ENCODE results near the gene RBM8A.

RBM8A gene

GRCh38 chr1:145927063-145927886, at the start of gene RBM8A:
Gene RBM8A, minus strand, starts transcription at chr1:145927484. Its CDS starts 58 bp downstream, at chr1:145927426.
- no peaks in the 10 kb centered on the region for H3K9me3 Mint-ChIP-seq
- H3K27me3 Mint-ChIP-seq (ENCODE audit: low read depth): no peaks in the 10 kb centered on the region
- peaks cover 12% of the 10 kb centered on the region for H3K36me3 Mint-ChIP-seq (ENCODE audit: low read depth)
- H3K27ac Mint-ChIP-seq: no peak within 1 kb of the TSS
- H3K4me1 Mint-ChIP-seq (ENCODE audit: low read depth): peaks cover 18% of the 10 kb centered on the region
- H3K4me3 Mint-ChIP-seq: no peak within 1 kb of the TSS
- peak; percentile 94 for DNase-seq (ENCODE audit: low spot score)

- Mint-ChIP-seq H3K36me3 (ENCODE audit: low read depth) (peaks cover 8% of the 10 kb centered on the region), H3K4me1 (ENCODE audit: low read depth) (peaks cover 13% of the 10 kb centered on the region), H3K27me3 (ENCODE audit: low read depth) (no peaks in the 10 kb centered on the region), H3K9me3 (no peaks in the 10 kb centered on the region), H3K27ac (no peak overlapping the region), H3K4me3 (no peak overlapping the region)
- no peak for DNase-seq (ENCODE audit: low spot score)
Observed at GRCh38 chr1:145977016-145977415, 49.7 kb upstream of the RBM8A start.

GRCh38 chr1:145975216-145975615, 47.9 kb upstream of the RBM8A start:
- Mint-ChIP-seq H3K27ac (no peak overlapping the region), H3K27me3 (ENCODE audit: low read depth) (no peaks in the 10 kb centered on the region), H3K9me3 (no peaks in the 10 kb centered on the region), H3K4me1 (ENCODE audit: low read depth) (peaks cover 3% of the 10 kb centered on the region), H3K4me3 (no peak overlapping the region), H3K36me3 (ENCODE audit: low read depth) (peaks cover 10% of the 10 kb centered on the region)
- no peak for DNase-seq (ENCODE audit: low spot score)

- Mint-ChIP-seq H3K27me3 (ENCODE audit: low read depth) (no peaks in the 10 kb centered on the region), H3K36me3 (ENCODE audit: low read depth) (peaks cover 10% of the 10 kb centered on the region), H3K27ac (no peak overlapping the region), H3K4me3 (no peak overlapping the region), H3K4me1 (ENCODE audit: low read depth) (peaks cover 3% of the 10 kb centered on the region), H3K9me3 (no peaks in the 10 kb centered on the region)
- DNase-seq (ENCODE audit: low spot score): no peak
Observed at GRCh38 chr1:145974721-145975120, 47.4 kb upstream of the RBM8A start.

- DNase-seq (ENCODE audit: low spot score): no peak
- Mint-ChIP-seq H3K36me3 (ENCODE audit: low read depth) (peaks cover 11% of the 10 kb centered on the region), H3K27me3 (ENCODE audit: low read depth) (no peaks in the 10 kb centered on the region), H3K27ac (no peak overlapping the region), H3K9me3 (peaks cover 1% of the 10 kb centered on the region), H3K4me1 (ENCODE audit: low read depth) (peaks cover 3% of the 10 kb centered on the region), H3K4me3 (no peak overlapping the region)
Observed at GRCh38 chr1:145972580-145972979, 45.3 kb upstream of the RBM8A start.

- H3K4me1 Mint-ChIP-seq (ENCODE audit: low read depth): peaks cover 25% of the 10 kb centered on the region
- no peak for DNase-seq (ENCODE audit: low spot score)
- H3K4me3 Mint-ChIP-seq: no peak overlapping the region
Observed at GRCh38 chr1:145967288-145967687, 40.0 kb upstream of the RBM8A start.

GRCh38 chr1:145965119-145965744, 37.9 kb upstream of the RBM8A start:
- Mint-ChIP-seq H3K4me3 (peak overlapping the region; percentile 97), H3K36me3 (ENCODE audit: low read depth) (peaks cover 10% of the 10 kb centered on the region), H3K4me1 (ENCODE audit: low read depth) (peaks cover 36% of the 10 kb centered on the region), H3K27ac (peak overlapping the region; percentile 86), H3K9me3 (peaks cover 4% of the 10 kb centered on the region), H3K27me3 (ENCODE audit: low read depth) (no peaks in the 10 kb centered on the region)
- no peak for DNase-seq (ENCODE audit: low spot score)

More at GRCh38 chr1:145967288-145967687, 40.0 kb upstream of the RBM8A start:
- no peak overlapping the region for H3K27ac Mint-ChIP-seq
- no peaks in the 10 kb centered on the region for H3K27me3 Mint-ChIP-seq (ENCODE audit: low read depth)
- peaks cover 12% of the 10 kb centered on the region for H3K36me3 Mint-ChIP-seq (ENCODE audit: low read depth)
- H3K9me3 Mint-ChIP-seq: peaks cover 4% of the 10 kb centered on the region

- no peaks in the 10 kb centered on the region for H3K27me3 Mint-ChIP-seq (ENCODE audit: low read depth)
- peak; percentile 92 for DNase-seq (ENCODE audit: low spot score)
- H3K4me3 Mint-ChIP-seq: peak within 1 kb of the TSS; percentile 97
- peaks cover 10% of the 10 kb centered on the region for H3K36me3 Mint-ChIP-seq (ENCODE audit: low read depth)
- peaks cover 38% of the 10 kb centered on the region for H3K4me1 Mint-ChIP-seq (ENCODE audit: low read depth)
- H3K9me3 Mint-ChIP-seq: peaks cover 4% of the 10 kb centered on the region
- peak within 1 kb of the TSS; percentile 86 for H3K27ac Mint-ChIP-seq
Observed at GRCh38 chr1:145964328-145965118, 37.2 kb upstream of the RBM8A start, which contains the start of the genes ANKRD34A and POLR3GL. Gene ANKRD34A, minus strand, starts transcription at chr1:145964575. Its CDS starts 2,816 bp downstream, at chr1:145961759. Gene POLR3GL, plus strand, starts transcription at chr1:145964690. Its CDS starts 10,176 bp downstream, at chr1:145974866.

GRCh38 chr1:145963265-145964019, 36.2 kb upstream of the RBM8A start:
- Mint-ChIP-seq H3K4me3 (peak overlapping the region; percentile 97), H3K27ac (peak overlapping the region; percentile 86), H3K36me3 (ENCODE audit: low read depth) (peaks cover 10% of the 10 kb centered on the region), H3K9me3 (peaks cover 4% of the 10 kb centered on the region), H3K4me1 (ENCODE audit: low read depth) (peaks cover 46% of the 10 kb centered on the region), H3K27me3 (ENCODE audit: low read depth) (no peaks in the 10 kb centered on the region)
- no peak for DNase-seq (ENCODE audit: low spot score)

GRCh38 chr1:145962157-145963102, 35.1 kb upstream of the RBM8A start:
- Mint-ChIP-seq H3K27me3 (ENCODE audit: low read depth) (no peaks in the 10 kb centered on the region), H3K27ac (peak overlapping the region; percentile 78), H3K36me3 (ENCODE audit: low read depth) (peaks cover 5% of the 10 kb centered on the region), H3K9me3 (peaks cover 1% of the 10 kb centered on the region), H3K4me1 (ENCODE audit: low read depth) (peaks cover 52% of the 10 kb centered on the region), H3K4me3 (peak overlapping the region; percentile 97)
- peak; percentile 19 for DNase-seq (ENCODE audit: low spot score)

- Mint-ChIP-seq H3K9me3 (no peaks in the 10 kb centered on the region), H3K27ac (peak overlapping the region; percentile 18), H3K4me1 (ENCODE audit: low read depth) (peaks cover 57% of the 10 kb centered on the region), H3K36me3 (ENCODE audit: low read depth) (no peaks in the 10 kb centered on the region), H3K4me3 (peak overlapping the region; percentile 88), H3K27me3 (ENCODE audit: low read depth) (no peaks in the 10 kb centered on the region)
- DNase-seq (ENCODE audit: low spot score): peak; percentile 58
Observed at GRCh38 chr1:145961425-145962156, 34.3 kb upstream of the RBM8A start.

- Mint-ChIP-seq H3K27me3 (ENCODE audit: low read depth) (no peaks in the 10 kb centered on the region), H3K4me3 (peak overlapping the region; percentile 88), H3K27ac (peak overlapping the region; percentile 29), H3K4me1 (ENCODE audit: low read depth) (peaks cover 62% of the 10 kb centered on the region), H3K9me3 (no peaks in the 10 kb centered on the region), H3K36me3 (ENCODE audit: low read depth) (no peaks in the 10 kb centered on the region)
- DNase-seq (ENCODE audit: low spot score): no peak
Observed at GRCh38 chr1:145961109-145961424, 33.8 kb upstream of the RBM8A start.
